ENCODE measurements around the gene CIC. TPM values are rescaled to one million over a fixed set of nuclear protein-coding genes. Genes with fewer than 3 reads are reported as not detected.

Gene CIC
- total RNA-seq, 1 experiment from 2014 or later = 60.7 TPM

DNA sequence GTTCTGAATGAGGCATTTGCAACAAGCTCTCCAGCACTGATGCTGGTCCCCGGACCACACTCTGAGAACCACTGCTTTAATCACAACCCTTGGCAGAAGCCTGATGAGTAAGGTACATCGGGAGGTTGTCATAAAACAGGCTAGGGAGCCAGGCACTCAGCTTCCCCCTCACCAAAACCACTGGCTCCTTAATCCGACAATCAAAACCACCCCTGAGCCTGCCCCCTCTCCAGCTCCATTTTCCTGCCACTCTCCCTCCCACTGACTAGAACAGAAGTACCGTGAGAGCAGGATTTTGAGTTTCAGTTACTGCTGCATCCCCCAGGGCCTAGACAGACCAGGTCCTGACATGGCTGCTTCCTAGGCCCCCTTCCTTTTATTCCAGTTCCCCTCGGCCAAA is 33.9 kb upstream of the CIC start:
- Histone ChIP-seq H3K4me3 (no peak overlapping the region), H4K20me1 (ENCODE audit: insufficient read depth) (peaks cover 5% of the 10 kb centered on the region; the same call in 1 of the 2 replicates), H3K27me3 (ENCODE audit: insufficient read depth, low read depth) (no peaks in the 10 kb centered on the region), H3K27ac (no peak overlapping the region), H3K79me2 (ENCODE audit: low read depth) (peaks cover 14% of the 10 kb centered on the region), H3F3A (ENCODE audit: insufficient read depth, low read depth) (peaks cover 29% of the 10 kb centered on the region; the same call in 1 of the 2 replicates), H3K4me1 (replicated peaks; ENCODE audit: insufficient read depth) (no peaks in the 10 kb centered on the region), H3K9me2 (ENCODE audit: insufficient read depth) (no peaks in the 10 kb centered on the region), H3K4me2 (no peak overlapping the region), H3K36me3 (ENCODE audit: low read depth) (peaks cover 8% of the 10 kb centered on the region; the same call in 1 of the 2 replicates), H3K9me3 (ENCODE audit: insufficient read depth, low read depth) (no peaks in the 10 kb centered on the region), H2AFZ (no peak overlapping the region)
- POLR2A ChIA-PET (ENCODE audit: unreplicated experiment) = interaction anchor here (0.6 kb wide), 1 partner anchor 68 kb away, joined by 3 read pairs; no protein-coding TSS in a partner anchor
- intact Hi-C loops (cut with micrococcal nuclease; ENCODE audit: unreplicated experiment) = no loop called here
- BruUV-seq (replicated peaks) = no TSS peak
- CTCF ChIA-PET = no interaction called here
- no peak for DNase-seq
- no peak for TF ChIP-seq EZH2 (IDR thresholded peaks at IDR 0.05; ENCODE audit: low read depth)
- no peak for TF ChIP-seq CTCF (conservative IDR thresholded peaks at IDR 0.05)

GRCh38 chr19:42239544-42240220 is 29.4 kb upstream of the CIC start:
- Histone ChIP-seq H3K79me2 (ENCODE audit: low read depth) (peaks cover 42% of the 10 kb centered on the region), H3K4me3 (no peak overlapping the region), H3K9me3 (ENCODE audit: insufficient read depth, low read depth) (no peaks in the 10 kb centered on the region), H3K27ac (no peak overlapping the region), H3K36me3 (ENCODE audit: low read depth) (no peaks in the 10 kb centered on the region), H3K4me2 (no peak overlapping the region), H3K9me2 (ENCODE audit: insufficient read depth) (no peaks in the 10 kb centered on the region), H3F3A (ENCODE audit: insufficient read depth, low read depth) (0 out of 2 replicates have a peak, but pooled peaks cover 2% of the 10 kb centered on the region), H3K4me1 (replicated peaks; ENCODE audit: insufficient read depth) (peaks cover 11% of the 10 kb centered on the region), H3K27me3 (ENCODE audit: insufficient read depth, low read depth) (no peaks in the 10 kb centered on the region), H2AFZ (no peak overlapping the region), H4K20me1 (ENCODE audit: insufficient read depth) (no peaks in the 10 kb centered on the region)
- CTCF ChIA-PET = no interaction called here
- BruUV-seq (replicated peaks) = no TSS peak
- intact Hi-C loops (cut with micrococcal nuclease; ENCODE audit: unreplicated experiment) = loop anchor here (5.0 kb wide), 3 partner anchors 32 to 193 kb away; no protein-coding TSS in a partner anchor
- TF ChIP-seq CTCF (conservative IDR thresholded peaks at IDR 0.05) (no peak), EZH2 (IDR thresholded peaks at IDR 0.05; ENCODE audit: low read depth) (no peak)
- POLR2A ChIA-PET (ENCODE audit: unreplicated experiment) = no interaction called here
- no peak for DNase-seq

DNA sequence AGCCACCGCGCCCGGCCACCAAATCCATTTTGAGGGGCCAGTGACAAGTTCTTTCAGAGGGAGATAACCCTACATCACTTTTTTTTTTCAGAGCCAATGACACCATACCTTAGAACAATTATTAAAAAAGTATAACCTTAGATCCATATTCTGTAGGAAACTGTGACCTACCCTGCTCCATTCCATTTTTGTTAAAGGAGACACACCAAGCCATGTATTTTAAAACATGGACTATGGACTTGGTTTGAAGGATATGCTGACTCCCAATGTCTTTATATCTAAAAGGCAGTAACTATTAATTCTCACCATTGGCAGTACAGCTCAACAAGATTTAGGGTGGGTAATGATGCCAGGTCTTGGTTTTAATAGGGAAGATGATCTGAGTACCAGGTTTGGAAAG is 27.8 kb upstream of the CIC start:
- Histone ChIP-seq H3K4me2 (peak overlapping the region; percentile 100), H4K20me1 (ENCODE audit: insufficient read depth) (no peaks in the 10 kb centered on the region), H3K9me2 (ENCODE audit: insufficient read depth) (no peaks in the 10 kb centered on the region), H2AFZ (no peak overlapping the region), H3K4me3 (peak overlapping the region; percentile 88), H3K79me2 (ENCODE audit: low read depth) (peaks cover 42% of the 10 kb centered on the region), H3K4me1 (replicated peaks; ENCODE audit: insufficient read depth) (peaks cover 17% of the 10 kb centered on the region), H3K27ac (no peak overlapping the region), H3K9me3 (ENCODE audit: insufficient read depth, low read depth) (no peaks in the 10 kb centered on the region), H3F3A (ENCODE audit: insufficient read depth, low read depth) (peaks cover 8% of the 10 kb centered on the region), H3K27me3 (ENCODE audit: insufficient read depth, low read depth) (no peaks in the 10 kb centered on the region), H3K36me3 (ENCODE audit: low read depth) (no peaks in the 10 kb centered on the region)
- no peak for TF ChIP-seq CTCF (conservative IDR thresholded peaks at IDR 0.05)
- no peak for TF ChIP-seq EZH2 (IDR thresholded peaks at IDR 0.05; ENCODE audit: low read depth)
- DNase-seq = no peak
- intact Hi-C loops (cut with micrococcal nuclease; ENCODE audit: unreplicated experiment) = loop anchor here (5.0 kb wide), 3 partner anchors 34 to 191 kb away; no protein-coding TSS in a partner anchor
- no TSS peak for BruUV-seq (replicated peaks)
- CTCF ChIA-PET = no interaction called here
- POLR2A ChIA-PET (ENCODE audit: unreplicated experiment) = interaction anchor here (0.7 kb wide), 1 partner anchor 60 kb away, joined by 7 read pairs; no protein-coding TSS in a partner anchor
